ENCODE measurements around the gene CHMP2A.
"Not testable (repeated sequence)": the region's sequence is repeated elsewhere in the genome, so short reads cannot be mapped to it uniquely, and the experiment has no call there.

Gene CHMP2A

DNA sequence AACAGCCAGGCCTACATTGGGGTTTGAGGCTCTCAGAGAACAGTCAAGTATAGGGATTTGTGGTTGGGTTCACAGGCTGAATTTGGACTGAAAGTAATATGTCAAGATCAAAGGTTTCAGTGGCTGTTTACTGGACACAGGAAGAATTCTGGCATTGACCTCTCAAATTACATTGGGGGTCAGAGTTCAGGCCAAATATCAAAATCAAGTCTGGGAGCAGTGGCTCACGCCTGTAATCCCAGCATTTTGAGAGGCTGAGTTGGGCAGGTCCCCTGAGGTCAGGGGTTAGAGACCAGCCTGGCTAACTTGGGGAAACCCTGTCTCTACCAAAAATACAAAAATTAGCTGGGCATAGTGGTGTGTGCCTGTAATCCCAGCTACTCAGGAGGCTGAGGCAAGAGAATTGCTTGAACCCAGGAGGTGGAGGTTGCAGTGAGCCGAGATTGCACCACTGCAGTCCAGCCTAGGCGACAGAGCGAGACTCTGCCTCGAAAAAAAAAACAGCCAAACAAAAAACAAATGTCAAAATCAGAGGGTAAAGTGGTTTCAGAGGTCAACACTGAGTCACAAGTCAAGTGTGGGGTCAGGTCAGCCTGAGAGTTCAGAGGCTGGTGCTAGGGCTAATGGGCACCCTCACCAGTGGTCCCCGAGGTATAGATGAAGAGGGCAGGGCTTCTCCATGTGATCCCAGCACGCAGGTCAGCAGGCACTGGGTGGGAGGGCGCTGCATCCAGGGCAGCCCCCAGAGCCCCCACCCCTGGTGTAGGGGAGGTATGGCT, 44.6 kb downstream of the CHMP2A start:
- DNase-seq, result no peak

DNA sequence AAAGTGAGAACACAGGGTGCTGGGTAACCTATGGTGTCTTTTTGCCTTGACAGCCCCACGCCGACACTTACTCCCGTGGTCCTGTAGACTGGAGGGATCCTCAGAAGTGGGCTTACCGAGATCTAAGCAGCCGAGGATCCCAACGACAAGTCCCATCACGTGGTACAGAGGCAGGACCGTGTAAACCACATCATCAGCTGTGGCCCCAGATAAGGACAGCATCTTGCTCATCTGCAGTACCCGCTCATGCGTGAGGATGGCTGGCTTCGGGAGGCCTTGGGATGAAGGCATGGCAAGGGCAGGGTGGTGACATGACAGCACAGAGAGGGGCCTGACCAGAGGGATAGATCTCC, 45.2 kb downstream of the CHMP2A start:
- DNase-seq, result no peak

DNA sequence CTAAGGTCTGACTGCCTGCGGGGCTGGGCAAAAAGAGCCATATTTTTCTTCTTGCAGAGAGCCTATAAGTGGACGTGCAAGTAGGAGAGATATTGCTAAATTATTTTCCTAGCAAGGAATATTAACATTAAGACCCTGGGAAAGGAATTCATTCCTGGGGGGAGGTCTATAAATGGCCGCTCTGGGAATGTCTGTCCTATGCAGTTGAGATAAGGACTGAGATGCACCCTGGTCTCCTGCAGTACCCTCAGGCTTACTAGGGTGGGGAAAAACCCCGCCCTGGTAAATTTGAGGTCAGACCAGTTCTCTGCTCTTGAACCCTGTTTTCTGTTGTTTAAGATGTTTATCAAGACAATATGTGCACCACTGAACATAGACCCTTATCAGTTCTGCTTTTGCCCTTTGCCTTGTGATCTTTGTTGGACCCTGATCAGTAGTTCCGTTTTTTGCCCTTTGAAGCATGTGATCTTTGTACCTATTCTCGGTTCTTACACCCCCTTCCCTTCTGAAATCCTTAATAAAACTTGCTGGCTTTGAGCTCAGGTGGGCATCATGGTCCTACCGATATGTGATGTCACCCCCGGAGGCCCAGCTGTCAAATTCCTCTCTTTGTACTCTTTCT, 47.2 kb downstream of the CHMP2A start:
- DNase-seq, result not testable (repeated sequence)
